Measurements from ENCODE around the gene MYO16. TPM values are rescaled to one million over a fixed set of nuclear protein-coding genes. Genes with fewer than 3 reads are reported as not detected.

The MYO16 gene
- total RNA-seq, 2 donors from 2014 or later: 0.42 TPM; not detected in 1

DNA sequence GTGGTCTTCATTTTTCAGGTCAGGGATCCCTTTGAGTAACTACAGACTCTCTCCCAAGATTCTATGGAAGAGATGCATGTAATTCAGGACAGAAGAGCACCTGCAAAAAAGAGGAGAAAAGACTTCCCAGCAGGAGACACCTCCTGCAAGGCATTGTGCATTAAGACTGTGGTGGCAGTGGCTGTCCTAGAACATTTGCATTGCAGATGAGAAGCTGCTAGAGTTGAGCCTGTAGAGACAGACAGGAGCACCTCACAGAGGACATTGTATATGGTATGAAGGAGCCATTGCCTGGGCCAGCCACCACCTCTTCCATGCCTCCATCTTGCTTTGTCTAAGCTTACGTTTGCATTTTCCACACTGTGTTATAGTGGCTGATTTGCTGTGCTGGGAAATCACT is 11.2 kb upstream of the MYO16 start:
- Histone ChIP-seq H3K27me3 (replicated peaks; ENCODE audit: insufficient read depth) (no peaks in the 10 kb centered on the region), H3K27ac (no peak overlapping the region), H3K4me1 (ENCODE audit: control insufficient read depth in 1 of 2, low read depth in 2 of 2) (no peaks in the 10 kb centered on the region), H3K4me3 (no peak overlapping the region), H3K9me3 (no peaks in the 10 kb centered on the region), H3K36me3 (no peaks in the 10 kb centered on the region)
- DNase-seq (ENCODE audit: low spot score) (no peak), ATAC-seq (ENCODE audit: insufficient number of reproducible peaks, low FRiP score, low read depth) (no peak)
- TF ChIP-seq, protein P1, sequence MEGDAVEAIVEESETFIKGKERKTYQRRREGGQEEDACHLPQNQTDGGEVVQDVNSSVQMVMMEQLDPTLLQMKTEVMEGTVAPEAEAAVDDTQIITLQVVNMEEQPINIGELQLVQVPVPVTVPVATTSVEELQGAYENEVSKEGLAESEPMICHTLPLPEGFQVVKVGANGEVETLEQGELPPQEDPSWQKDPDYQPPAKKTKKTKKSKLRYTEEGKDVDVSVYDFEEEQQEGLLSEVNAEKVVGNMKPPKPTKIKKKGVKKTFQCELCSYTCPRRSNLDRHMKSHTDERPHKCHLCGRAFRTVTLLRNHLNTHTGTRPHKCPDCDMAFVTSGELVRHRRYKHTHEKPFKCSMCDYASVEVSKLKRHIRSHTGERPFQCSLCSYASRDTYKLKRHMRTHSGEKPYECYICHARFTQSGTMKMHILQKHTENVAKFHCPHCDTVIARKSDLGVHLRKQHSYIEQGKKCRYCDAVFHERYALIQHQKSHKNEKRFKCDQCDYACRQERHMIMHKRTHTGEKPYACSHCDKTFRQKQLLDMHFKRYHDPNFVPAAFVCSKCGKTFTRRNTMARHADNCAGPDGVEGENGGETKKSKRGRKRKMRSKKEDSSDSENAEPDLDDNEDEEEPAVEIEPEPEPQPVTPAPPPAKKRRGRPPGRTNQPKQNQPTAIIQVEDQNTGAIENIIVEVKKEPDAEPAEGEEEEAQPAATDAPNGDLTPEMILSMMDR (IDR thresholded peaks at IDR 0.05): no peak

DNA sequence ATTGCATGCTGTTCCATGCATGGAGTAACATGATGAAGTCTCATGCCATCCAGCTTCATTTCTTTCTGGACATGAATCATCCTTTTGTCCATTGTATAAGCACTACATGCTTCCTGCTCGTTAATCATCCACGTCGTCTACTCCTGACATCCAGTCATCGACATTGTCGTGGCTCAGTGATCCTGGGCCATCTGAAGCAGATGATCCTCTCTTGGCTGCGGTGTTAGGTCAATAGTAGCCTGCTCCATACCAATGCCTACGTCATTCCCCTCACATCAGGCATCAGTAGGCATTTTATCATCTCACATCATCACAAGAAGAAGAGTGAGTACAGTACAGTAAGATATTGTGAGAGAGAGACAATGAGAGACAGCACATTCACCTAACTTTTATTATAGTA is 7.9 kb upstream of the MYO16 start:
- Histone ChIP-seq H3K4me1 (ENCODE audit: control insufficient read depth in 1 of 2, low read depth in 2 of 2) (no peaks in the 10 kb centered on the region), H3K4me3 (no peak overlapping the region), H3K9me3 (no peaks in the 10 kb centered on the region), H3K27ac (no peak overlapping the region), H3K36me3 (no peaks in the 10 kb centered on the region), H3K27me3 (replicated peaks; ENCODE audit: insufficient read depth) (no peaks in the 10 kb centered on the region)
- DNase-seq (ENCODE audit: low spot score) (no peak), ATAC-seq (ENCODE audit: insufficient number of reproducible peaks, low FRiP score, low read depth) (no peak)
- TF ChIP-seq, protein P1 (IDR thresholded peaks at IDR 0.05): no peak

DNA sequence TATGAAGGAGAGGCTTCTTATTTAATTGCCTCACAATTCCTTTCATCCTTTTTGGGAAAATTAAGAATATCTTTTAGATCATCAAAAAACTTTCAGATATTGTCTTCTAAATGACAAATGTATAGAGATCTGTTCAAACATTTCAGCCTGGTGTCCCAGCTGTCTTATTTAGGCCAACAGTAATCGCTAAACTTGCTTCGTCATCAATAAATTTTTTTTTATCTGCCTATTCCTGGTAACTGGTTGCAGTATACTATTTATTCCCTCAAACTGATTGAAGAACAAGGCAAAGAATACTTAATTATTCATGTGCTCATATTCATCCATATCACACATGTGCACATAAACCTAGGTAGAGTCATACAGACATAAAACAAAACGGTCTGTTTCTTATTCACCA is 5.3 kb upstream of the MYO16 start:
- DNase-seq (ENCODE audit: low spot score) (no peak), ATAC-seq (ENCODE audit: insufficient number of reproducible peaks, low FRiP score, low read depth) (no peak)
- Histone ChIP-seq H3K4me1 (ENCODE audit: control insufficient read depth in 1 of 2, low read depth in 2 of 2) (no peaks in the 10 kb centered on the region), H3K36me3 (no peaks in the 10 kb centered on the region), H3K4me3 (no peak overlapping the region), H3K9me3 (no peaks in the 10 kb centered on the region), H3K27me3 (replicated peaks; ENCODE audit: insufficient read depth) (no peaks in the 10 kb centered on the region), H3K27ac (no peak overlapping the region)
- TF ChIP-seq, protein P1 (IDR thresholded peaks at IDR 0.05): no peak

DNA sequence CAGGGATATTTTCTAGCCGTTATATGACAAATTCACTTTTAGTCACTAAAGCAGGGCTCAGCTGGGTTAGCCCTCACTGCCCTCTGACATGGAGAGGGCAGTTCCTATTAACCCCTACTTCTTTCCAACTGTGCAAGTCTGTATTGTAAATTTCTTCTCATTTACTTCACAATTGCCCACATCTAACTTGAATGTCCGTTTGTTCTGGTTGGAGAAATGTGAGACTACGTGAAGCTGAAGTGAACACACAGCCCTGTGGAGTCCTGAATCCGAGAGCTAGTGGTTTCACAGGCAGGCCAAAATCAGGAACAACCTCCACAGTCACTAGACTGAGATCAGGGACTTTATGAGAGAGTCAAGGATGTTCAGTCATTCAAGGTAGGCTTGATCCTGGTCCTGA is 4.4 kb upstream of the MYO16 start:
- TF ChIP-seq, protein P1 (IDR thresholded peaks at IDR 0.05): no peak
- Histone ChIP-seq H3K4me3 (no peak overlapping the region), H3K9me3 (no peaks in the 10 kb centered on the region), H3K4me1 (ENCODE audit: control insufficient read depth in 1 of 2, low read depth in 2 of 2) (no peaks in the 10 kb centered on the region), H3K36me3 (no peaks in the 10 kb centered on the region), H3K27me3 (replicated peaks; ENCODE audit: insufficient read depth) (no peaks in the 10 kb centered on the region), H3K27ac (no peak overlapping the region)
- no peak for ATAC-seq (ENCODE audit: insufficient number of reproducible peaks, low FRiP score, low read depth)
- DNase-seq (ENCODE audit: low spot score): no peak

DNA sequence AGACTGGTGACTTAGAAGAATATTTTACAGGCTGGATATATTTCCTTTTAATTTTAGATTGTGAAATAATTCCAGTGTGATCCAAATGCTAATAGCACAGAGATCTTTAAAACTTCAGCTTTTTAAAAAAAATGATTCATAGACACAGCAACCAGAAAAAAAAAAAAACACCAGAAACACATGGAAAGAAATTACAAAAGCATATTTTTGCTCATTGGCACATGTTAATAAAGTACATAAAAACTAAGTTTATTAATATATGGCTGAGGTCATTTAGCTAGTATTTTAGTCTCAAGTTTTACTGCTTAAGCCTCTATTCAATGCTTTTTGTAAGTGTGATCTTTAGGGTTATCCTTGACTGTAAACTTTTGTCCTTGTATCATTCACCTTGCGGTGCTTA is 577 bp downstream of the MYO16 start:
- ATAC-seq (ENCODE audit: insufficient number of reproducible peaks, low FRiP score, low read depth) (no peak), DNase-seq (ENCODE audit: low spot score) (no peak)
- Histone ChIP-seq H3K4me3 (no peak overlapping the region), H3K9me3 (no peaks in the 10 kb centered on the region), H3K27ac (no peak overlapping the region), H3K36me3 (no peaks in the 10 kb centered on the region), H3K27me3 (replicated peaks; ENCODE audit: insufficient read depth) (no peaks in the 10 kb centered on the region), H3K4me1 (ENCODE audit: control insufficient read depth in 1 of 2, low read depth in 2 of 2) (no peaks in the 10 kb centered on the region)
- TF ChIP-seq, protein P1 (IDR thresholded peaks at IDR 0.05): no peak

Measured in thoracic aorta (tissue), 2 donors.